Chondrocyte (in vitro differentiated cells): ENCODE measurements around the gene SPON2. TPM values are rescaled to one million over a fixed set of nuclear protein-coding genes. Genes with fewer than 3 reads are reported as not detected.
A peak's percentile ranks its signal among the peaks of the same experiment; 100 is the strongest.

Experiments used
- DNase-seq: peaks from one replicate; pipeline ENCODE4 v3.0.0; 2021; ENCODE audit warnings: mixed read lengths, low spot score
- H3K27ac Mint-ChIP-seq: one replicate; pipeline ENCODE4 v1.8.0; 2021; ENCODE audit warnings: mild to moderate bottlenecking, moderate library complexity, mixed read lengths; ENCODE audit not compliant: unreplicated experiment
- H3K27me3 Mint-ChIP-seq: 2 replicates; pipeline ENCODE4 v1.8.0; 2021; ENCODE audit warnings: low read depth, mixed read lengths
- H3K36me3 Mint-ChIP-seq: 2 replicates; pipeline ENCODE4 v1.8.0; 2021; ENCODE audit warnings: low read depth, mixed read lengths
- H3K4me1 Mint-ChIP-seq: 2 replicates; pipeline ENCODE4 v1.8.0; 2021; ENCODE audit warnings: low read depth, mild to moderate bottlenecking, mixed read lengths
- H3K4me3 Mint-ChIP-seq: one replicate; pipeline ENCODE4 v1.8.0; 2021; ENCODE audit warnings: mild to moderate bottlenecking, moderate library complexity, mixed read lengths; ENCODE audit not compliant: unreplicated experiment
- H3K9me3 Mint-ChIP-seq: 2 replicates; pipeline ENCODE4 v1.8.0; 2021; ENCODE audit warnings: low read depth, mixed read lengths
- total RNA-seq: library from RNA; stranded (reverse); gene quantifications from 3 replicates; pipeline ENCODE4 v1.2.1, GENCODE V29; 2021
- TF ChIP-seq, protein P1 (sequence below): fragments of 200-600 bp; sonication (generic); IDR thresholded peaks from 2 replicates; pipeline ENCODE4 v1.5.0; 2021; ENCODE audit warnings: antibody characterized with exemption, mild to moderate bottlenecking, moderate library complexity

Gene SPON2
- total RNA-seq, 1 donor from 2014 or later = 158 TPM

DNA sequence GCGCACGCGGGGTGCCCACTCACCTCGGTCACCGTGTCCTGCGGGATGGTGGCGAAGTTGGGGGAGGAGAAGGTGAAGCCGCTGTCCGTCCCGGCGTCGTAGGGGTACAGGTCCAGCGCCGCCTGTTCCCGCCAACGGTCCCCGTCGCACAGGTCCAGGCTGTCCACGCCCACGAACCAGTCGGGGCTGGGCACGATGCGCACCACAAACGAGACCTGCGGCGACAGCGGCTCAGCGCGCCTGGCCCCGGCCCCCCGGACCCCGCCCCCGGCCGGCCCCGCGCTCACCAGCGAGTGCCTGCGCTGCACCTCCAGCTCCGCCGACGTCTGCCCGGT, 1.4 kb downstream of the SPON2 start:
- H3K27me3 Mint-ChIP-seq = peaks cover 5% of the 10 kb centered on the region
- H3K27ac Mint-ChIP-seq = no peak overlapping the region
- H3K9me3 Mint-ChIP-seq = no peaks in the 10 kb centered on the region
- TF ChIP-seq, protein P1, sequence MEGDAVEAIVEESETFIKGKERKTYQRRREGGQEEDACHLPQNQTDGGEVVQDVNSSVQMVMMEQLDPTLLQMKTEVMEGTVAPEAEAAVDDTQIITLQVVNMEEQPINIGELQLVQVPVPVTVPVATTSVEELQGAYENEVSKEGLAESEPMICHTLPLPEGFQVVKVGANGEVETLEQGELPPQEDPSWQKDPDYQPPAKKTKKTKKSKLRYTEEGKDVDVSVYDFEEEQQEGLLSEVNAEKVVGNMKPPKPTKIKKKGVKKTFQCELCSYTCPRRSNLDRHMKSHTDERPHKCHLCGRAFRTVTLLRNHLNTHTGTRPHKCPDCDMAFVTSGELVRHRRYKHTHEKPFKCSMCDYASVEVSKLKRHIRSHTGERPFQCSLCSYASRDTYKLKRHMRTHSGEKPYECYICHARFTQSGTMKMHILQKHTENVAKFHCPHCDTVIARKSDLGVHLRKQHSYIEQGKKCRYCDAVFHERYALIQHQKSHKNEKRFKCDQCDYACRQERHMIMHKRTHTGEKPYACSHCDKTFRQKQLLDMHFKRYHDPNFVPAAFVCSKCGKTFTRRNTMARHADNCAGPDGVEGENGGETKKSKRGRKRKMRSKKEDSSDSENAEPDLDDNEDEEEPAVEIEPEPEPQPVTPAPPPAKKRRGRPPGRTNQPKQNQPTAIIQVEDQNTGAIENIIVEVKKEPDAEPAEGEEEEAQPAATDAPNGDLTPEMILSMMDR = no peak
- peak overlapping the region; percentile 67 for H3K4me3 Mint-ChIP-seq
- peaks cover 37% of the 10 kb centered on the region for H3K4me1 Mint-ChIP-seq
- peak; percentile 95 for DNase-seq
- H3K36me3 Mint-ChIP-seq = peaks cover 9% of the 10 kb centered on the region

DNA sequence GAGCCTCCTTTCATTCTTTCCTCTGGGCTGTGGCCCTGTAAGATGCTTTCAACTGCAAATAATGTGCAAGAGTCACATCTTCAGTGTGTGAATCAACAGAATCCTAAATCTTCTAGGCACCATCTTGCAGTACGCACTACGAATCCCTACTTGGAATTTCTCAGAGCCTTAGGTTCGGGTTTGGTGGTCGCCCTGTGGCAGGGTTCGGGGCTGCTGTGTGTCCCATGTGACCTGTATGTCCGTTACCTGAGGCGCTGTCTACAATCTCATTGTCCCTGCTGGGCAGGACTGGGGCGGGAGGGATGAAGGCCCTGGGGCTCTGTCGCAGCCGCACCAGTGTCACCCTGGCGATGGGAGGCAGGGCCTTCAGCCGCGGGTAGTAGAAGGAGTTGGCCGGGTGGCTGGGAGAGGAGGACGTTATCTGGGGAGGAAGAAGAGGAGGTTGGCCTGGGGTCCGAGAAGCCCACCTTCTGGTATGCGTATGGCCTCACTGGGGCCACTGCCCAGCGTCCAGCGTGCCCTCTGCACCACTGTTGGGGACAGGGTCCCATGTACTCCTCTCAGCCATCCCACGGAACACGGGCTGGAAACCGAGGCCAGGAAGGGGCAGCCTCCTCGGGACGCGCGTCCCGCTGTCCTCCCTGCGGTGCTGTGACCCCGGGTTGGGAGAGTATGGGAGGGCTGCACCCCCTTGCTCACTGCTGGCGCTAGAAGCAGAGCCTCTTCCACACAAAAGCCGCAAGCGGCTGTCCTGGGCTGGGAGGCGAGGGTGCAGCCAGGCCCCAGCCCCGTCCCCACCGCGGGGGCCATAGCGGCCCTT, 2.0 kb downstream of the SPON2 start:
- Mint-ChIP-seq H3K27ac (no peak overlapping the region), H3K4me1 (peaks cover 37% of the 10 kb centered on the region), H3K9me3 (no peaks in the 10 kb centered on the region), H3K27me3 (peaks cover 5% of the 10 kb centered on the region), H3K36me3 (peaks cover 9% of the 10 kb centered on the region), H3K4me3 (peak overlapping the region; percentile 54)
- DNase-seq = no peak
- TF ChIP-seq, protein P1 = no peak

- no peaks in the 10 kb centered on the region for H3K9me3 Mint-ChIP-seq
- DNase-seq = no peak
- no peak overlapping the region for H3K4me3 Mint-ChIP-seq
- H3K27ac Mint-ChIP-seq = no peak overlapping the region
- TF ChIP-seq, protein P1 = no peak
- H3K4me1 Mint-ChIP-seq = peaks cover 37% of the 10 kb centered on the region
- H3K27me3 Mint-ChIP-seq = peaks cover 5% of the 10 kb centered on the region
- peaks cover 9% of the 10 kb centered on the region for H3K36me3 Mint-ChIP-seq
Observed at GRCh38 chr4:1169691-1170096, 2.7 kb downstream of the SPON2 start.

DNA sequence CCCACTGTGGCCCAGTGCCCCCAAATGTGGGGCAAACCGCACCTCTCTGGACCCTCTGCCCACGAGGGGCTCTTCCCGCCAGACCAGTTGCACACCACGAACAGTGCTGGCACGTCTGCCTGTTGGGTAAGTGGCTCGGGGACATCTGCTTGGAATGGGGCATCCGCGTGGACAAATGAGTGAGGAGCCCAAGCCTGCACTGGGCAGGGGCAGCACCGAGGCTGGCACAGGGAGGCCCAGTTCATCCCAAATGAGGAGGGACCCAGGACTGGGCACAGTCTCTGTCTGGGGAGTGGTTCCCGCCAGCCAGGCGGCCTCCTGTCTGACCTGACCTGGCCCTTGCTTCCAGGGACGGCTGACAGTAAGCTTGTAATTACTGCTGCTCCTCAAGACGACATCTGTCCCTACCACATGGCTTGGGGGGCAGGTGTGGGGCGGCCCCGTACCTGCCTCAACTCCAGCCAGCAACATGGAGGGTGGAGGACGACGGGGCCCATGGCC, 3.2 kb downstream of the SPON2 start:
- Mint-ChIP-seq H3K4me1 (peaks cover 37% of the 10 kb centered on the region), H3K9me3 (no peaks in the 10 kb centered on the region), H3K27ac (no peak overlapping the region), H3K36me3 (peaks cover 9% of the 10 kb centered on the region), H3K4me3 (peak overlapping the region; percentile 12), H3K27me3 (peaks cover 5% of the 10 kb centered on the region)
- TF ChIP-seq, protein P1 = no peak
- no peak for DNase-seq

DNA sequence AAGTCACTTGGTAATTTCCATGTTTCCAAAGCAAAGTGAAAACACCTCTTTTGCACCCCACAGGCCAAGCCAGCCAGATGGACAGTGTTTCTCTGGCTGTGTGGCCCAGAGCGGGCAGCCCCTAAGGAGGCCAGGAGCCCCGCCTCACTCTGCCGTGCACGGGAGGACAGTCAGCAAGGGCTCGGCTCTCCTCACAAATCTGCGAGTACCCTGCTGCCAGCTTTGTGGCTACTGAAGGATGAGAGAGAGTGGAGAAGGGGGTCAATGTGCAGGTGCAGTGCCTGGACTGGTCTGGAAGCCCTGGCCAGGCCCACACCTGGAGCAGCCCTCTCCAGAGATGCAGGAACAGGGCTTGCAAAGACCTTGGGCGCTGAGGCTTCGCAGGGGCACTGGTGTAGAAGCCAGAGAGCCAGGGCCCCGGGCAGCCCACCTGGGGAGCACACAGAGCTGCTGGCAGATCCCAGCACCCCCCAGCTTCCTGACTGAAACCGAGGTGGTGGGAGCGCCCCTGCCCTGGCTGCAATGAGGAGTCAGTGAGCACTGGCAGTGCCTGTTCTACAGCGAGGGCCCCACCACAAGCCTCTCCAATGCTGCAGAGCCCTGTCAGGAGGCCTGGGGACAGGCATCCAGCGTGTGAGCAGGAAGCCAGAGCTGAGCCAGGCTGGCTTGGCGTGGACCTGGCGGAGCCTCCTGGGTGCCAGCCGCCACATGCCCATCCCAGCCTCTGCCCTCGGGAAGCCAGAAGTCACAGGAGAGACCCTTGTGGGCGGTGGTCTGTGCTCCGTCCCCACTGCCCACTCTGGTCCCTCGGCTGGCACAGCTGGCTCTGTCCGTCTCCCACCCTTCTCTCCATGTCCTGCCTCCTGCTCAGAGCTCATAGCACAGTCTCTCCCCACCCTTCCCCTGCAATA, 3.9 kb downstream of the SPON2 start:
- peaks cover 5% of the 10 kb centered on the region for H3K27me3 Mint-ChIP-seq
- peak overlapping the region; percentile 15 for H3K4me3 Mint-ChIP-seq
- H3K27ac Mint-ChIP-seq = no peak overlapping the region
- H3K4me1 Mint-ChIP-seq = peaks cover 31% of the 10 kb centered on the region
- no peak for DNase-seq
- H3K36me3 Mint-ChIP-seq = peaks cover 10% of the 10 kb centered on the region
- H3K9me3 Mint-ChIP-seq = peaks cover 3% of the 10 kb centered on the region
- TF ChIP-seq, protein P1 = no peak
